ENCODE measurements around the gene ABHD17A. TPM values are rescaled to one million over a fixed set of nuclear protein-coding genes. Genes with fewer than 3 reads are reported as not detected.

ABHD17A gene
- total RNA-seq, 1 experiment from 2014 or later = 47.5 TPM

GRCh38 chr19:1907563-1908363 is 22.5 kb upstream of the ABHD17A start:
- H3K9me3 ChIP-seq (ENCODE audit: control insufficient read depth, low read depth, low read length) = no peaks in the 10 kb centered on the region
- H3K9ac ChIP-seq (ENCODE audit: extremely low read depth, insufficient read length, low read length) = no peak overlapping the region
- H2AK5ac ChIP-seq (ENCODE audit: insufficient read length, low read length) = no peak overlapping the region
- no peak overlapping the region; the same call in 1 of the 2 replicates for H3K14ac ChIP-seq (ENCODE audit: insufficient read depth, low read length)
- no peak overlapping the region for H3K18ac ChIP-seq (ENCODE audit: insufficient read length, low read depth, low read length)
- H2AFZ ChIP-seq (ENCODE audit: low read length) = no peak overlapping the region
- no peak overlapping the region for H4K8ac ChIP-seq (replicated peaks; ENCODE audit: insufficient read length, low read depth, low read length)
- H4K5ac ChIP-seq (ENCODE audit: insufficient read length, low read depth, low read length) = no peak overlapping the region
- no peaks in the 10 kb centered on the region for H3K27me3 Mint-ChIP-seq (ENCODE audit: low read depth)
- H2BK12ac ChIP-seq (ENCODE audit: insufficient read length, low read depth, low read length) = no peak overlapping the region
- H3K4ac ChIP-seq (ENCODE audit: low read depth, low read length) = no peak overlapping the region; the same call in 1 of the 2 replicates
- H3K4me1 ChIP-seq (ENCODE audit: insufficient read depth, low read length) = 0 out of 2 replicates have a peak, but pooled peaks cover 2% of the 10 kb centered on the region
- no peak overlapping the region; a peak in 1 of 7 replicates for H3K27ac Mint-ChIP-seq
- no peak for DNase-seq
- no peak overlapping the region for H3K4me2 ChIP-seq (ENCODE audit: insufficient read depth, insufficient read length, low read length)
- H3K27me3 ChIP-seq (ENCODE audit: insufficient read depth, low read length) = no peaks in the 10 kb centered on the region
- H2BK5ac ChIP-seq (ENCODE audit: insufficient read length, low read length) = no peak overlapping the region
- no peak overlapping the region for H3K56ac ChIP-seq (ENCODE audit: insufficient read length, low read depth, low read length)
- no peak overlapping the region for H3K4me3 Mint-ChIP-seq
- H4K91ac ChIP-seq (ENCODE audit: insufficient read length, low read depth, low read length) = no peak overlapping the region
- H2BK20ac ChIP-seq (ENCODE audit: low read depth, low read length, poor library complexity, severe bottlenecking) = no peak overlapping the region
- no peak overlapping the region for H3K27ac ChIP-seq (ENCODE audit: insufficient read length, low read depth, low read length)
- peaks cover 5 to 14% (median 8%) of the 10 kb centered on the region in 3 experiments; a peak in 6 of 7 replicates for H3K36me3 Mint-ChIP-seq (ENCODE audit: insufficient read depth in 1 of 3, low read depth in 3 of 3)
- no peak overlapping the region for H3K23ac ChIP-seq (ENCODE audit: insufficient read length, low read depth, low read length)
- peaks cover 4% of the 10 kb centered on the region for H3K79me1 ChIP-seq (ENCODE audit: insufficient read depth, low read depth, low read length, poor library complexity, severe bottlenecking)
- TF ChIP-seq, protein P1, sequence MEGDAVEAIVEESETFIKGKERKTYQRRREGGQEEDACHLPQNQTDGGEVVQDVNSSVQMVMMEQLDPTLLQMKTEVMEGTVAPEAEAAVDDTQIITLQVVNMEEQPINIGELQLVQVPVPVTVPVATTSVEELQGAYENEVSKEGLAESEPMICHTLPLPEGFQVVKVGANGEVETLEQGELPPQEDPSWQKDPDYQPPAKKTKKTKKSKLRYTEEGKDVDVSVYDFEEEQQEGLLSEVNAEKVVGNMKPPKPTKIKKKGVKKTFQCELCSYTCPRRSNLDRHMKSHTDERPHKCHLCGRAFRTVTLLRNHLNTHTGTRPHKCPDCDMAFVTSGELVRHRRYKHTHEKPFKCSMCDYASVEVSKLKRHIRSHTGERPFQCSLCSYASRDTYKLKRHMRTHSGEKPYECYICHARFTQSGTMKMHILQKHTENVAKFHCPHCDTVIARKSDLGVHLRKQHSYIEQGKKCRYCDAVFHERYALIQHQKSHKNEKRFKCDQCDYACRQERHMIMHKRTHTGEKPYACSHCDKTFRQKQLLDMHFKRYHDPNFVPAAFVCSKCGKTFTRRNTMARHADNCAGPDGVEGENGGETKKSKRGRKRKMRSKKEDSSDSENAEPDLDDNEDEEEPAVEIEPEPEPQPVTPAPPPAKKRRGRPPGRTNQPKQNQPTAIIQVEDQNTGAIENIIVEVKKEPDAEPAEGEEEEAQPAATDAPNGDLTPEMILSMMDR (conservative IDR thresholded peaks at IDR 0.05) = no peak
- peaks cover 11 to 17% of the 10 kb centered on the region in 2 experiments for H3K4me1 Mint-ChIP-seq
- H2BK15ac ChIP-seq (ENCODE audit: low read depth, low read length) = no peak overlapping the region
- no peak overlapping the region for H2BK120ac ChIP-seq (ENCODE audit: low read depth, low read length, poor library complexity, severe bottlenecking)
- no peaks in the 10 kb centered on the region; a peak in 1 of 5 replicates for H3K9me3 Mint-ChIP-seq
- H4K20me1 ChIP-seq (ENCODE audit: control insufficient read depth, insufficient read depth, insufficient read length) = no peaks in the 10 kb centered on the region
- no CpG with 5 or more reads among the region's 43 CpGs for WGBS (ENCODE audit: extremely low coverage, insufficient read length, low lambda C conversion rate)
- H3T11ph ChIP-seq (ENCODE audit: low read length) = no peak overlapping the region
- peaks cover 17% of the 10 kb centered on the region; the same call in 1 of the 2 replicates for H3K79me2 ChIP-seq (ENCODE audit: insufficient read depth, low read length)
- peaks cover 4% of the 10 kb centered on the region for H3K23me2 ChIP-seq (ENCODE audit: insufficient read length, low read depth, low read length, poor library complexity, severe bottlenecking)
